OCI-LY3 (cell line): Measurements from ENCODE around the gene HNRNPL.

ENCODE experiments used
- EZH2phosphoT487 ChIP-seq: fragments of 200-600 bp; shearing (Covaris generic); IDR thresholded peaks from 2 replicates; pipeline ENCODE4 v1.6.1; 2018; ENCODE audit warnings: antibody characterized with exemption, mixed run types, low read depth
- TF ChIP-seq, protein P1 (sequence below): fragments of 200-600, 300-600 bp; sonication (generic); IDR thresholded peaks from 2 replicates; pipeline ENCODE4 v1.5.1; 2014; ENCODE audit warnings: antibody characterized with exemption, low read length, low read depth

GRCh38 chr19:38833092-38833425 lies 16.7 kb downstream of the HNRNPL start:
- TF ChIP-seq, protein P1, sequence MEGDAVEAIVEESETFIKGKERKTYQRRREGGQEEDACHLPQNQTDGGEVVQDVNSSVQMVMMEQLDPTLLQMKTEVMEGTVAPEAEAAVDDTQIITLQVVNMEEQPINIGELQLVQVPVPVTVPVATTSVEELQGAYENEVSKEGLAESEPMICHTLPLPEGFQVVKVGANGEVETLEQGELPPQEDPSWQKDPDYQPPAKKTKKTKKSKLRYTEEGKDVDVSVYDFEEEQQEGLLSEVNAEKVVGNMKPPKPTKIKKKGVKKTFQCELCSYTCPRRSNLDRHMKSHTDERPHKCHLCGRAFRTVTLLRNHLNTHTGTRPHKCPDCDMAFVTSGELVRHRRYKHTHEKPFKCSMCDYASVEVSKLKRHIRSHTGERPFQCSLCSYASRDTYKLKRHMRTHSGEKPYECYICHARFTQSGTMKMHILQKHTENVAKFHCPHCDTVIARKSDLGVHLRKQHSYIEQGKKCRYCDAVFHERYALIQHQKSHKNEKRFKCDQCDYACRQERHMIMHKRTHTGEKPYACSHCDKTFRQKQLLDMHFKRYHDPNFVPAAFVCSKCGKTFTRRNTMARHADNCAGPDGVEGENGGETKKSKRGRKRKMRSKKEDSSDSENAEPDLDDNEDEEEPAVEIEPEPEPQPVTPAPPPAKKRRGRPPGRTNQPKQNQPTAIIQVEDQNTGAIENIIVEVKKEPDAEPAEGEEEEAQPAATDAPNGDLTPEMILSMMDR, result no peak
- no peak for TF ChIP-seq EZH2phosphoT487
